ENCODE results near the gene GTF2H3. TPM values are rescaled to one million over a fixed set of nuclear protein-coding genes. Genes with fewer than 3 reads are reported as not detected.
"Not testable (repeated sequence)": the region's sequence is repeated elsewhere in the genome, so short reads cannot be mapped to it uniquely, and the experiment has no call there.

Gene GTF2H3
- total RNA-seq, 1 experiment from 2014 or later = 72.3 TPM

DNA sequence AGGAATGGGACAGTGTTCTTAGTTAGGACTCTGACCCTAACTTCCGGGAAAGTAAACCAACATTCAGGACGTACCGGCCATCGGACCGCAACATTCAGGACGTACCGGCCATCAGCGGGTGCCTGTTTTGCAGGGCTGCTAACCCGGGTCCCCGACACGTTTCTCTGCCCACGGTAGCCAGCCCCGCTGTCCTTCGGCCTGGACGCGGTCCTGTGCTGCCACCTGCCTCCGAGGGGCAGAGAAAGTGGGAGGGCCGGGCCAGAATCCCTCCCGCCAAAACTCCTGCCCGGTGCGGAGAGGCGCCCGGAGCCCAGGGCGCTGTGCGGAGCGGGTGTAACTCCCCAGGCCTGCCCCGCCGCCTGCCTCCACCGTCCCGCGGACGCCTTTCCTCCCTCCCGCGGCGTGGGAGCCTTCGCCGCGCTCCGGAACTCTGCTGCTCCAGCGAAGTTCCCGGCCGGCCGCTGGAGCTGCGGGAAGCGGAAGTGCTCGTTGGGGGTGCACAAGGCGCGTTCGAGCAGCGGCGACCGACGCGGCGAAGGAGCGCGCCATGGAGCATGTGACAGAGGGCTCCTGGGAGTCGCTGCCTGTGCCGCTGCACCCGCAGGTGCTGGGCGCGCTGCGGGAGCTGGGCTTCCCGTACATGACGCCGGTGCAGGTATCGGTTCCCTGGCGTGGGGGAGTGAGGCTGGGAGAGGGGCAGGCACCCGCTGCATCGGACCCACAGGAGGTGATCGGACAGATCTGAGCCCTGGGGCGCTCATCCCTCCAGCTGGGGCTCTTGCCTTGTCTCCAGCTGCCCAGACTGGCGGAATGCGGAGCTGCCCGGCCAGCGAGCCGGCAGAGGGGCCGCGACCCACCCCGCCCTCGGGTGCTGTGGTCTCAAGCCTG, 31.8 kb upstream of the GTF2H3 start, which contains the start of gene DDX55:
Gene DDX55 (plus strand): TSS at position 498 of the 888 bp plus-strand sequence. CDS start 50 bp downstream, at position 548.
- peak within 1 kb of the TSS; percentile 97 for H3K9ac ChIP-seq (ENCODE audit: low read length)
- peak within 1 kb of the TSS; percentile 85 for H3K4me2 ChIP-seq (ENCODE audit: low read depth, low read length, poor library complexity, severe bottlenecking)
- no peaks in the 10 kb centered on the region for H3K9me2 ChIP-seq (replicated peaks; ENCODE audit: insufficient read depth, low read length)
- H2AFZ ChIP-seq (ENCODE audit: low read length) = peak within 1 kb of the TSS; percentile 72; the same call in 1 of the 2 replicates
- peak within 1 kb of the TSS; percentile 53; the same call in 1 of the 2 replicates for H3K27ac ChIP-seq (ENCODE audit: low read length)
- no peaks in the 10 kb centered on the region for H3K9me3 ChIP-seq (ENCODE audit: low read length)
- H3K27me3 ChIP-seq (ENCODE audit: low read length) = no peaks in the 10 kb centered on the region
- peak; percentile 96 for DNase-seq
- H3K4me3 ChIP-seq (ENCODE audit: low read length) = peak within 1 kb of the TSS; percentile 90
- peaks cover 59% of the 10 kb centered on the region for H3K79me2 ChIP-seq (ENCODE audit: low read length)
- peaks cover 3% of the 10 kb centered on the region; the same call in 1 of the 2 replicates for H4K20me1 ChIP-seq (ENCODE audit: insufficient read depth, low read depth, low read length)
- peaks cover 13% of the 10 kb centered on the region for H3K4me1 ChIP-seq (ENCODE audit: low read length)
- H3K36me3 ChIP-seq (ENCODE audit: insufficient read depth, low read length) = peaks cover 33% of the 10 kb centered on the region; the same call in 1 of the 2 replicates

DNA sequence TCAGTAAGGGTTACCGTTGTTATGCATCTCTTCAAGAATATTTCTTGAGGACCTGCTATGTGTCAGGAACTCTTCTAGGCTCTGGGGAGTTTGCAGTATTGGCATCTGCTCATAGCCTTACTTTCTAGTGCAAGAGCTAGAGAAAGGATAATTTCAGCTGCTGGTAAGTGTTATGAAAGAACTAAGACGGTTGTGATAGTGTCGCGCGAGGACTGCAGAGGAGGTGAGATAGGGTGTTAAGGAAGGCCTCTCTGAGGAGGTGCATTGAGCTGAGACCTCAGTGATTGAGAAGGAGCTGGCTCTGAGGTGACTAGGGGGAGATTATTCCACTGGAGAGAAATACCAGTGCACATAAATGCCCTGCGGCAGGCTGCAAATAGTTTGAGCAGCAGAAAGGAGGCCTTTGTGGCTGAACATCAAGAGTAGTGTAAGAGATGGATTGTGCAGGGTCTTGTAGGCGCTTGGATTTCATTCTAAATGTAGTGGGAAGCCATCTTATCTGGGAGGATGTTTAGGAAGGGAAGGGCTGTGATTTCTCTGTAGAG, 30.9 kb upstream of the GTF2H3 start:
- Histone ChIP-seq H3K9ac (ENCODE audit: low read length) (peak overlapping the region; percentile 97), H3K4me2 (ENCODE audit: low read depth, low read length, poor library complexity, severe bottlenecking) (peak overlapping the region; percentile 85), H3K27me3 (ENCODE audit: low read length) (no peaks in the 10 kb centered on the region), H2AFZ (ENCODE audit: low read length) (no peak overlapping the region), H3K9me3 (ENCODE audit: low read length) (no peaks in the 10 kb centered on the region), H3K4me3 (ENCODE audit: low read length) (peak overlapping the region; percentile 90), H3K9me2 (replicated peaks; ENCODE audit: insufficient read depth, low read length) (no peaks in the 10 kb centered on the region), H3K36me3 (ENCODE audit: insufficient read depth, low read length) (peaks cover 32% of the 10 kb centered on the region; the same call in 1 of the 2 replicates), H3K27ac (ENCODE audit: low read length) (peak overlapping the region; percentile 51; the same call in 1 of the 2 replicates), H3K79me2 (ENCODE audit: low read length) (peaks cover 66% of the 10 kb centered on the region), H3K4me1 (ENCODE audit: low read length) (peaks cover 13% of the 10 kb centered on the region), H4K20me1 (ENCODE audit: insufficient read depth, low read depth, low read length) (peaks cover 3% of the 10 kb centered on the region; the same call in 1 of the 2 replicates)
- peak; percentile 70 for DNase-seq

DNA sequence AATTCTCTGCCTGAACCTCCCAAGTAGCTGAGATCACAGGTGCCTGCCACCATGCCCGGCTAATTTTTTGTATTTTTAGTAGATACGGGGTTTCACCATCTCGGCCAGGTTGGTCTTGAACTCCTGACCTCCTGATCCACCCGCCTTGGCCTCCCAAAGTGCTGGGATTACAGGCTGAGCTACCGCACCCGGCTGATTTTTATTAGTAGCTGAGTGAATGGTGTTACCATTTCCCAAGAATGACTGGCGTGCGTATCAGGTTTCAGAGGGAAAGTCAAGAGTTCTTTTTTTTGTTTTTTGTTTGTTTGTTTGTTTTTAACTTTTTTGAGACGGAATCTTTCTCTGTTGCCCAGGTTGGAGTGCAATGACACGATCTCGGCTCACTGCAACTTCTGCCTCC, 30.1 kb upstream of the GTF2H3 start:
- H3K9me3 ChIP-seq (ENCODE audit: low read length); H4K20me1 ChIP-seq (ENCODE audit: insufficient read depth, low read depth, low read length); H3K27ac ChIP-seq (ENCODE audit: low read length); H2AFZ ChIP-seq (ENCODE audit: low read length); H3K27me3 ChIP-seq (ENCODE audit: low read length); H3K9me2 ChIP-seq (replicated peaks; ENCODE audit: insufficient read depth, low read length); DNase-seq: not testable (repeated sequence)
- Histone ChIP-seq H3K9ac (ENCODE audit: low read length) (0 out of 2 replicates have a peak overlapping the region, but pooled peaks have one; percentile 97), H3K4me3 (ENCODE audit: low read length) (peak overlapping the region; percentile 90), H3K4me2 (ENCODE audit: low read depth, low read length, poor library complexity, severe bottlenecking) (peak overlapping the region; percentile 85), H3K79me2 (ENCODE audit: low read length) (peaks cover 71% of the 10 kb centered on the region), H3K36me3 (ENCODE audit: insufficient read depth, low read length) (peaks cover 35% of the 10 kb centered on the region; the same call in 1 of the 2 replicates), H3K4me1 (ENCODE audit: low read length) (peaks cover 13% of the 10 kb centered on the region)

DNA sequence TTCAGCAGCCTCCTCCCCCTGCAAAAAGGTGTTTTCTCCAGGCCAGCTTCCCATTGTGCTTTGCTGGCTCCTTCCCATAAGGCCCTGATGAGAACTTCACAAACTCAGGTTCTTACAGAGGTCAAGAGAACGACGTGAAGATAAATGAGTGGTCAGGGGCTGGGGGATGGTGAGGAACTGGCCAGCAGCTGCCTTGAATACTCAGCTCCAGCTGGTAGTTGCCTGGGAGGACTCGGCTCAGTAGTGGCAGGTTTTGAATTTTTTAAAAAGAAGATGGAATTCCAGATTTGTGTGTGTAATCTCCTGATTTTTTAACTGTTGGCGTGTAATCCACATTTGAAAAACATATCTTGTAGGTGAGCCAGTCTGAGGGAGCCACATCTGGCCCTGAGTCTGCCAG, 25.9 kb upstream of the GTF2H3 start:
- Histone ChIP-seq H3K36me3 (ENCODE audit: insufficient read depth, low read length) (peaks cover 69% of the 10 kb centered on the region), H3K79me2 (ENCODE audit: low read length) (peaks cover 67% of the 10 kb centered on the region), H4K20me1 (ENCODE audit: insufficient read depth, low read depth, low read length) (peaks cover 8% of the 10 kb centered on the region; the same call in 1 of the 2 replicates), H3K4me1 (ENCODE audit: low read length) (peaks cover 8% of the 10 kb centered on the region), H3K27ac (ENCODE audit: low read length) (no peak overlapping the region), H3K4me3 (ENCODE audit: low read length) (no peak overlapping the region), H3K9me3 (ENCODE audit: low read length) (no peaks in the 10 kb centered on the region), H3K4me2 (ENCODE audit: low read depth, low read length, poor library complexity, severe bottlenecking) (no peak overlapping the region), H3K9ac (ENCODE audit: low read length) (no peak overlapping the region), H3K9me2 (replicated peaks; ENCODE audit: insufficient read depth, low read length) (no peaks in the 10 kb centered on the region), H3K27me3 (ENCODE audit: low read length) (no peaks in the 10 kb centered on the region), H2AFZ (ENCODE audit: low read length) (no peak overlapping the region)
- DNase-seq = no peak

DNA sequence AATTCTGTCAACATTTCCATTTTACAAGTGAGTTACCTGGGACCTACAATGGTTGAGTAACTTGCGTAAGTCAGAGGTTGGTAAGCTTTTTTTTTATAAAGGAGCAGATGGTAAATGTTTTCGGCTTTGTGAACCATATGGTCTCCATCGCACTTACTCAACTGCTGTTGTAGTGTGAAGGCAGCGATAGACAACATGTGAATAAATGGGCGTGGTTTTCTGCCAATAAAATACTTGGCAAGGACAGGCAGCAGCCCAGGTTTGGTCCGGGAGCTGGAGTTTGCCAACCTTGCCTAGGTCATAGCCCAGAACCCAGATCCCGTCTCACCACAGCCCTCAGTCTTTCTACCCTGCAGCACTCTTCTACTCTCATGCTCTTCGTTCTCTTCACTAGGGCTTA, 25.4 kb upstream of the GTF2H3 start:
- Histone ChIP-seq H3K36me3 (ENCODE audit: insufficient read depth, low read length) (peaks cover 74% of the 10 kb centered on the region), H3K9me3 (ENCODE audit: low read length) (no peaks in the 10 kb centered on the region)

DNA sequence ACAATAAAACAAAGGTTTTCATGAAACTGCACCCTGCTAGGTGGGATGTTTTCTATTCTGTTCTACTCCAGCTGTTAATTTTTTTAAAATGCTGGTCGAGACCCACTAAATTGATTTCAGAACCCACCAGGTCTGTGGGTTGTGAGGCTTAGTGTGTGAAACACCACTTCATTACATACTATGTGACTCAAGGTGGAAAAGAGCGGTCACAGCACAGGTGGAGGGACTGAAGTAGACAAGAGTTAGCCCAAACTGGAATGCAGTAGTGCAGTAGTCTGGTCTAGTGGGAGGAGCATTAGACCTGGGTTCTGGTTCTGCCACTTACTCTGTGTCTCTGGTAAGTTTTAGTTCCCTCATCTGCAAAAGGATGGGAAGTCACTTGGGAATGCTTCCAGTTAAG, 19.5 kb upstream of the GTF2H3 start:
- Histone ChIP-seq H3K79me2 (ENCODE audit: low read length) (peaks cover 13% of the 10 kb centered on the region), H2AFZ (ENCODE audit: low read length) (no peak overlapping the region), H4K20me1 (ENCODE audit: insufficient read depth, low read depth, low read length) (peaks cover 5% of the 10 kb centered on the region; the same call in 1 of the 2 replicates), H3K9me2 (replicated peaks; ENCODE audit: insufficient read depth, low read length) (no peaks in the 10 kb centered on the region), H3K4me3 (ENCODE audit: low read length) (no peak overlapping the region), H3K9ac (ENCODE audit: low read length) (no peak overlapping the region), H3K4me2 (ENCODE audit: low read depth, low read length, poor library complexity, severe bottlenecking) (no peak overlapping the region), H3K36me3 (ENCODE audit: insufficient read depth, low read length) (peaks cover 52% of the 10 kb centered on the region), H3K9me3 (ENCODE audit: low read length) (no peaks in the 10 kb centered on the region), H3K27ac (ENCODE audit: low read length) (no peak overlapping the region), H3K4me1 (ENCODE audit: low read length) (no peaks in the 10 kb centered on the region), H3K27me3 (ENCODE audit: low read length) (no peaks in the 10 kb centered on the region)
- DNase-seq = no peak

More for the DNA sequence above, 25.4 kb upstream of the GTF2H3 start:
- DNase-seq = no peak
- Histone ChIP-seq H3K4me2 (ENCODE audit: low read depth, low read length, poor library complexity, severe bottlenecking) (no peak overlapping the region), H3K27me3 (ENCODE audit: low read length) (no peaks in the 10 kb centered on the region), H3K4me1 (ENCODE audit: low read length) (peaks cover 4% of the 10 kb centered on the region), H3K9me2 (replicated peaks; ENCODE audit: insufficient read depth, low read length) (no peaks in the 10 kb centered on the region), H3K27ac (ENCODE audit: low read length) (no peak overlapping the region), H4K20me1 (ENCODE audit: insufficient read depth, low read depth, low read length) (peaks cover 5% of the 10 kb centered on the region; the same call in 1 of the 2 replicates), H3K4me3 (ENCODE audit: low read length) (no peak overlapping the region), H3K79me2 (ENCODE audit: low read length) (peaks cover 63% of the 10 kb centered on the region), H2AFZ (ENCODE audit: low read length) (no peak overlapping the region), H3K9ac (ENCODE audit: low read length) (no peak overlapping the region)

DNA sequence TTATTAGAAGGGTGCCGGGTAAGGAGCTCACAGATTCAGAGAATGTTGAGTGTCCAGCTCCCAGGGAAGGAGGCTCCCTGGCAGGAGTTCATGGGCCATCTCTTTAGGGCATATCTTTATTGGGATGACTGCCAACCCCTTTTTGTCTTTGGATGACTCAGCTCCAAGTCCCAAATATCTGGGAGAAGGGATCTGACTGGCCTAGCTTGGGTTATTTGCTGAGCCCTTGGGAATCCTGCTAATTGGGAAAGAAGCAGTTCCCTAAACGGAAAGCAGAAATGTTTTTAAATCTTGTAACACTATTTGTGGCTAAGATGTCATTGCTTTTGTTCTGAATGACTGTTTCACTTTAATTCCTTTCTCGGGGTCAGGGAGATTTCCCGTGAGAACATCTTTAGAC, 19.1 kb upstream of the GTF2H3 start:
- no peaks in the 10 kb centered on the region for H3K27me3 ChIP-seq (ENCODE audit: low read length)
- DNase-seq = no peak

DNA sequence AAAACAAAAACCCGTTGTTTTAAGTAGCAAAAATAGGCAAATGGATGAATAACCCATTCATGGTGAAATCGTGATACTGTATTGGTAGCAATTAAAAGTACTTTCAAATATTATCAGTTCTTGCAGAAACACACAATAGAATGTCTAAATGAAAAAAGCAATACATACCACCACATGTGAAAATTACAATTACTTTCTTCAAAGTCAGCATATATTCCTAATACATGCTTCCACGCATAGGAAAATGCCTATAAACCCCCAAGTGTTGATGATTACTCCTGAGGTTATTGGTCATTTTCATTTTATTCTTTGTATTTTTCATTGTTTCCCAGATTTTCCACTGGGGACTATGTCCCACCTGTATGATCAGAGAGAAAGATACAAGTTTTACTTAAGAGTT, 16.5 kb upstream of the GTF2H3 start:
- H3K9ac ChIP-seq (ENCODE audit: low read length) = no peak overlapping the region
- H3K9me2 ChIP-seq (replicated peaks; ENCODE audit: insufficient read depth, low read length) = no peaks in the 10 kb centered on the region
- peaks cover 4% of the 10 kb centered on the region for H4K20me1 ChIP-seq (ENCODE audit: insufficient read depth, low read depth, low read length)
- H3K27me3 ChIP-seq (ENCODE audit: low read length) = no peaks in the 10 kb centered on the region
- H3K79me2 ChIP-seq (ENCODE audit: low read length) = peaks cover 8% of the 10 kb centered on the region; the same call in 1 of the 2 replicates
- no peak overlapping the region for H3K27ac ChIP-seq (ENCODE audit: low read length)
- H2AFZ ChIP-seq (ENCODE audit: low read length) = no peak overlapping the region
- H3K4me2 ChIP-seq (ENCODE audit: low read depth, low read length, poor library complexity, severe bottlenecking) = no peak overlapping the region
- H3K9me3 ChIP-seq (ENCODE audit: low read length) = no peaks in the 10 kb centered on the region
- peaks cover 55% of the 10 kb centered on the region for H3K36me3 ChIP-seq (ENCODE audit: insufficient read depth, low read length)
- DNase-seq = no peak
- H3K4me3 ChIP-seq (ENCODE audit: low read length) = no peak overlapping the region
- no peaks in the 10 kb centered on the region for H3K4me1 ChIP-seq (ENCODE audit: low read length)

More for the DNA sequence above, 19.1 kb upstream of the GTF2H3 start:
- Histone ChIP-seq H4K20me1 (ENCODE audit: insufficient read depth, low read depth, low read length) (peaks cover 5% of the 10 kb centered on the region; the same call in 1 of the 2 replicates), H3K9ac (ENCODE audit: low read length) (no peak overlapping the region), H3K4me2 (ENCODE audit: low read depth, low read length, poor library complexity, severe bottlenecking) (no peak overlapping the region), H2AFZ (ENCODE audit: low read length) (no peak overlapping the region), H3K27ac (ENCODE audit: low read length) (no peak overlapping the region), H3K36me3 (ENCODE audit: insufficient read depth, low read length) (peaks cover 52% of the 10 kb centered on the region), H3K4me3 (ENCODE audit: low read length) (no peak overlapping the region), H3K9me3 (ENCODE audit: low read length) (no peaks in the 10 kb centered on the region), H3K9me2 (replicated peaks; ENCODE audit: insufficient read depth, low read length) (no peaks in the 10 kb centered on the region), H3K79me2 (ENCODE audit: low read length) (peaks cover 13% of the 10 kb centered on the region), H3K4me1 (ENCODE audit: low read length) (no peaks in the 10 kb centered on the region)
